Thoracic aorta (tissue), 2 donors: ENCODE data around the gene OSBPL5. TPM values are rescaled to one million over a fixed set of nuclear protein-coding genes. Genes with fewer than 3 reads are reported as not detected.

Source experiments
- ATAC-seq: fragments of 150-250 bp; one replicate; pipeline ENCODE4 v1.8.0; 2017; ENCODE audit warnings: low read depth; ENCODE audit not compliant: insufficient number of reproducible peaks, low FRiP score
- DNase-seq: peaks from one replicate; pipeline ENCODE4 v3.0.0-alpha.2; 2020; ENCODE audit warnings: low spot score
- H3K27ac ChIP-seq, 2 donors: fragments of 200-600 bp; sonication (generic); 1 replicate in 1 of 2; 2 replicates in 1 of 2; pipeline ENCODE4 v1.5.1; 2016; ENCODE audit warnings: mild to moderate bottlenecking in 2 of 2, moderate library complexity in 2 of 2
- H3K27me3 ChIP-seq: fragments of 200-600 bp; sonication (generic); replicated peaks from 2 replicates; pipeline ENCODE4 v1.6.0; 2016; ENCODE audit warnings: mild to moderate bottlenecking; ENCODE audit not compliant: insufficient read depth
- H3K36me3 ChIP-seq: fragments of 200-600 bp; sonication (generic); one replicate; pipeline ENCODE4 v1.5.1; 2016
- H3K4me1 ChIP-seq, 2 donors: fragments of 200-600 bp; sonication (generic); 1 replicate in 1 of 2; 2 replicates in 1 of 2; pipeline versions ENCODE4 v1.5.1 to v1.6.0; 2016; ENCODE audit warnings: low read depth in 2 of 2, mild to moderate bottlenecking in 1 of 2; ENCODE audit not compliant: control insufficient read depth in 1 of 2
- H3K4me3 ChIP-seq: fragments of 200-600 bp; sonication (generic); 2 replicates; pipeline ENCODE4 v1.5.1; 2016; ENCODE audit warnings: mild to moderate bottlenecking
- H3K9me3 ChIP-seq: fragments of 200-600 bp; sonication (generic); 2 replicates; pipeline ENCODE4 v1.5.1; 2016
- CTCF ChIP-seq: fragments of 200-600 bp; sonication (generic); IDR thresholded peaks from one replicate; pipeline ENCODE4 v1.5.1; 2019; ENCODE audit warnings: antibody characterized with exemption
- total RNA-seq, 2 donors: library from RNA; depleted of rRNA; stranded (reverse); fragments of >200 nt; gene quantifications; one replicate each; pipeline versions ENCODE4 v1.1.0 to v1.2.3, GENCODE V29; 2016

The OSBPL5 gene
- total RNA-seq, 2 donors from 2014 or later, result 99.9 to 121 TPM

GRCh38 chr11:3164552-3165151, 458 bp downstream of the OSBPL5 start:
- Histone ChIP-seq H3K27me3 (no peaks in the 10 kb centered on the region), H3K36me3 (no peaks in the 10 kb centered on the region), H3K4me1 (peaks cover 23 to 59% of the 10 kb centered on the region in 2 donors), H3K9me3 (no peaks in the 10 kb centered on the region), H3K4me3 (peak overlapping the region; percentile 88), H3K27ac (peak overlapping the region; percentile 83 to 89)
- DNase-seq, result no peak
- no peak for TF ChIP-seq CTCF
- ATAC-seq, result no peak

GRCh38 chr11:3164138-3164551, 965 bp downstream of the OSBPL5 start:
- Histone ChIP-seq H3K27ac (peak overlapping the region; percentile 83 to 89), H3K27me3 (no peaks in the 10 kb centered on the region), H3K4me3 (peak overlapping the region; percentile 88), H3K36me3 (no peaks in the 10 kb centered on the region), H3K9me3 (no peaks in the 10 kb centered on the region), H3K4me1 (peaks cover 28 to 60% of the 10 kb centered on the region in 2 donors)
- ATAC-seq, result no peak
- no peak for TF ChIP-seq CTCF
- no peak for DNase-seq

- ATAC-seq (no peak), DNase-seq (no peak)
- Histone ChIP-seq H3K4me3 (peak overlapping the region; percentile 88), H3K9me3 (no peaks in the 10 kb centered on the region), H3K27me3 (no peaks in the 10 kb centered on the region), H3K36me3 (no peaks in the 10 kb centered on the region), H3K4me1 (peaks cover 26 to 62% of the 10 kb centered on the region in 2 donors), H3K27ac (peak overlapping the region; percentile 83 to 89)
- TF ChIP-seq CTCF, result no peak
These were observed 1.7 kb downstream of the OSBPL5 start for GRCh38 chr11:3163241-3163981.

DNA sequence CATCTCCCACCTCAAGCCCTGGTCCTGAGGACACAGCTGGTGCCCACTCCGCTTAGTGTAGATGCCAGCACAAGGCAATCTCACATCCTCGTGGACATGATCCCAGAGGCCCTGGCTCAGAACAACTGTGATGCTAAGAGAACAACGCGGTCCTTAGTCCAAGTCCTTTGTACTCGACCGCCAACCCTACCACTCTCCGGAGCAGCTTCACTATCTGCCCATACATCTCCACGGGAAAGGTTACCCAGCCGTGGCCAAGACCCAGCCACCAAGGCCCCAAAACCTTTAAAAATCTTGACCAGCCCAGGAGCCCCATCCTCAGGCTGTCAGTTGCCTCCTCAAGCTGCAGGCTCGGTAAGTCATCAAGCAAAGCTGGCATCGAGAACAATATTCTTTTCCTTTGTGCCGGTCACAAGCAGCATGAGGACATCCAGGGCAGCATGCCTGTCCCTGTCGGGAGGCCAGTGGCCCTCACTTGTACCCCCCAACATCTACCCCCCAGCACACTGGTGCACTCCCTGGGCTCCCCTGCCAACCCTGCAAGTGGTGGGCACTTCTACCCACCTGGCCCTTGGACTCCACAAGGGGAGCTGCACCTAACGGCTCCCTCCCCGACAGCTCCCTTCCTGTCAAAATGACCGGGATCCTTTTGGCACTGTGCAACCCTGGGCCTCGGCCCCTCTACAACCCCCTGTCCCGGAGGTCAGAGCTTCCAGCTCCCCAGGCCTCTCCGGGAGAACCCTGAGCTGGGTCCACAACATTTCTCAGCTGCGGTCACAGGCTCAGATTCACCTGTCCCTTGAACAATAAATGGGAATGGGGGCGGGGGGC, 2.5 kb downstream of the OSBPL5 start:
- H3K27me3 ChIP-seq, result no peaks in the 10 kb centered on the region
- peak overlapping the region; percentile 56 to 89 for H3K27ac ChIP-seq
- DNase-seq (no peak), ATAC-seq (no peak)
- H3K9me3 ChIP-seq, result no peaks in the 10 kb centered on the region
- no peaks in the 10 kb centered on the region for H3K36me3 ChIP-seq
- TF ChIP-seq CTCF, result no peak
- H3K4me1 ChIP-seq, result peaks cover 26 to 69% of the 10 kb centered on the region in 2 donors
- H3K4me3 ChIP-seq, result peak overlapping the region; percentile 88
